T-helper 2 cell treated with Interferon-gamma antibody and Interleukin-4, amounts not matched to agents 100 ng/mL and 5 ng/mL, for 36 hours (primary cell): ENCODE measurements around the gene ABCC8. TPM values are rescaled to one million over a fixed set of nuclear protein-coding genes. Genes with fewer than 3 reads are reported as not detected.

Experiments
- intact Hi-C: fragments of 100-400 bp; cut with micrococcal nuclease; formaldehyde crosslinking; loops from one replicate; pipeline ENCODE4 v1.15.1; 2023
- total RNA-seq: library from RNA; stranded (reverse); gene quantifications from 2 replicates; pipeline ENCODE4 v1.2.3, GENCODE V29; 2022

The ABCC8 gene
- total RNA-seq, 1 donor from 2014 or later, result 0.50 TPM

DNA sequence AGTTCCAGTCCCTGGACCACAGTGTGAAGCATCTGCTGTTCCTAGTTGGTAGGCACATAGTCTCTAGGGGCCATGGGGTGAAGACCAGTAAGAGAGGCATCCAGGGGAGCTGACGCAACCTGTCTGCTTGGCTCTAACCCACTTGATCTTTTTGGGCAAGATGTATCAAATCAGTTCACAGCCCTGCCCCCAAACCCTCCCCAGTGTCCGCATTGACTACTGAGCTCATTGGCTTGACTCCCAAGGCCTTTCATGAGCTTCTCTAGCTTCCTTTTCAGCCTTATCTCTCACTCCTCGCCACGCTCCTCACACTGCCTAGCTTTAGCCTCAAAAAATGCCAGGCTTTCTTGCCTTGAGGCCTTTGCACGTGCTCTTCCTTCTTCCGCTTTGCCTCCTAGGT is 29.7 kb upstream of the ABCC8 start:
- intact Hi-C loops, result loop anchor here (10.0 kb wide), 1 partner anchor 432 kb away; the partner anchor contains the start of gene RPS13

DNA sequence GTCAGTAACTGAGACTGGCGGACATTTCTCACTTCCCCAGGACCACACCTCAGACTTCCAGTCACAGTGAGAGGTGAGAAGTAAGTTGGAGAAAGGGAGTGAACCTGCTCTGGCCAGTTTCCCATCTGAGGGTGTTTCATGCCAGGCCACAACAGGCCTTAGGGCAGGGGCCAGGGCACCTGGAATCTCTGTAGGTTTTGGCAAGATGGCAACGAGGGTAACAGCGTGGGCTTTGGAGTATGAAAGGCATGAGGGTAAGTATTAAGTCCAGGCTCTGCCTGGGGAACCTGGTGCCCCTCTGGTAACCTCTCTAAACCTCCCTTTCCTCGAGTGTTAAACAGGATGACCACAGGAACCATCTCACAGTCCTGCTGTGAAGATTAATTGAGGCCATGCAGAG is 28.5 kb upstream of the ABCC8 start:
- intact Hi-C loops, result loop anchor here (10.0 kb wide), 1 partner anchor 430 kb away; the partner anchor contains the start of gene RPS13

DNA sequence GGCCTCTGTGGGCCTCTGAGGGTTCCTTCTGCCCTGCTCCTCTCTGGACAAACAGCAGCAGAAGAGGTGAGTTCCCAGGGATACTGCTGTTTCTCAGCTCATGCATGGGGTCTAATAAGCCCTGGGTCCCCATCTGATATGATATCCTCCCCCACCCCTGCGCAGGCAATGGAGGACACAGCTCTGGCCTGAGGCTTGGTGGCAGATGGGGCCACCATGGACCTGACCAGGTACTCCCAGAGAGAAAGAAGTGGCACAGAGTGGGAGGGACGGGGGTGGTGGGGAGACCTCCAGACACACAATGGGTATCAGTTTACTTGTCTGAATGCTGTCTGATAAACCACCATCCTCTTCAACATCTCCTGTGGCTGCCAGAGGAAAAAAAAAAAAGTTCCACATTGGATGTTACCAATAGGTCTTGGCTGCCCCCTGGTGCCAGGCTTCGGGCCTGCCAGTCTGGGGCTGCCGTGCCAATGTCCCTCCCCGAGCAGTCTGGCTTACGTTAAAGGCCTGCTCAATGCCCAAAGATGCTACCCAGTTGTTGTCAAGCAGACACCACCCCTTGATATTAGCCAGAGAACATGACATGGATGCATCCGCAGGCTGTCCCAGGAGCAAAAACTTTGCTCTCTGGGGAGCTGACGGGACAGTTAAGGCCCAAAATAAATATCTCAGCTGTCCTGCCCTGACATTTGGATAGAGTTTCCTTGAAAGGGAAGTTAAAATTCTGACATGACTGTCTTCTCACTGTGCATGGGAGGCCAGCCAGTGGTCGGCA is 27.9 kb upstream of the ABCC8 start:
- intact Hi-C loops, result loop anchor here (1.0 to 10.0 kb wide), 4 partner anchors 120 to 430 kb away; partner anchors contain the start of gene RPS13

DNA sequence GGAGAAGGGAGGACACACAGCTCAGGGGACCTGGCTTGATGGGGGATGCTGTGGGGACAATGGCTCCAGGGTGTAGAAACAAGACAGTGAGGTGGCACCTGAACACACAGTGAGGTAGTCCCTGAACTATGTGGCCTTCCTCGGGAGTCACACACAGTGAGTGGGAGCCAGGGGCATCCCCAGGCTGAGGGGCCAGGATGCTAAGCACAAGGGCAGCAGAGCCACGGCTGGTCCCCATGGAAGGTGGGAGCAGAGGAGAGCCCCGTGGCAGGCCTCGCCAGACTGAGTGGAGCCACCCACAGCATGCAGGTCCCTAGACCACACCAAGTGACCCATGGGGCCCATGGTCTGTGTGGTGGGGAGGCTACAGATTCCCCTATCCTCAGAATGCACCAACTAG is 26.0 kb upstream of the ABCC8 start:
- intact Hi-C loops, result loop anchor here (10.0 kb wide), 1 partner anchor 428 kb away; the partner anchor contains the start of gene RPS13

DNA sequence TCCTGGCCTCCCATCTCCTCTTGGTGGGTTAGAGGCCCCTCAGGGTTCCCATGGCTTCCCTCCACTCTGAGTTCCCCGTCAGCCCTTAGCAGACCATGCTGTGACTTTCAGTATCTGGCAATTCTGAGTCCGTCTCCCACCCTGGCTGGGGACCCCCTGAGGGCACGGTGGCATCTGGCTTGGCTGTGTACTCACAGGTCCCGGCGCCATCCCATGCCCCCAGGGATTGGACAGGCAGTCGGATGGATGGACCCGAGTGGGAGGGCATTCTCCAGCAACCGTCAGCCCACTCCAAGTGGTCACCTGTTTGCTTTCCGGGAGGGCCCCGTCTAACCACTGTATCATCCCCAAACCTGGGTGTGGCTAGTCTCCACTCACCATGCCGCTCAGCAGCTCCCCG is 24.0 kb upstream of the ABCC8 start:
- intact Hi-C loops, result loop anchor here (10.0 kb wide), 1 partner anchor 426 kb away; the partner anchor contains the start of gene RPS13

DNA sequence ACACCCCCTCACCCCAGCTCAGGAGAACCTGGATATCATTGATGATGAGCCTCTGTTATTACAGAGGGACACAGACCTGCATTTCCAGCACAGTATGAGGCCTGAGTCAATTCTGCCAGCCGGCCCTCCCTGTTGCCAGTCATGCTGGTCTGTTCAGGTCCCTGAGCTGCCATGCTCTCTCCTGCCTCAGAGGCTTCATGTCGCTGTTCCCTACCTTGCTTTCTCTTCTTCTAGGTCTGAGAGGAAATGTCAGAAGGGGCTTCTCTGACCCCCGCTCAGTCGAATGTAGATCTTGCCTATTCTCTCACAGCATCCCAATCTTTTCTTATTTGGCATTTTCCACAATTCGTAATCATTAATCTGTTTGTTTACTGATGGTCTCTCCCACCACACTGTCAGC is 21.8 kb upstream of the ABCC8 start:
- intact Hi-C loops, result no loop called here

DNA sequence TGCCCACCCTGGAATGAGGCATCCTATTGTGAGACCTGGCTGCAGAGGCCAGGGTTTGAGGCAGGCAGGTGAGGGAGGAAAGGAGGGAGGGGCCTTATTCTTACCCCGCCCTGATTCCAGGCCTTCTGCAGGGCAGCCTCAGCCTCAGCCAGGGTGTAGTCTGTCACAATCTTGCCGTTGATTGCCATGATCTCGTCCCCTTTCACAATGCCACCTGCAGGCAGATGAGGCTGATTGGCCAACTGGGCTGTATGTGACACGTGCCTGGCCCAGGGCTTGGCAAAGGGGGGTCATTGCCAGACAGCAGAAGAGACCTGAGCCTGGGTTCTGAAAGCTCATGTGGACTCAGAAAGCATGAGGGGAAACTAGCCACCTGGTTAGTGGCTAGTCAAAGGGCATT is 21.4 kb upstream of the ABCC8 start:
- intact Hi-C loops, result no loop called here

DNA sequence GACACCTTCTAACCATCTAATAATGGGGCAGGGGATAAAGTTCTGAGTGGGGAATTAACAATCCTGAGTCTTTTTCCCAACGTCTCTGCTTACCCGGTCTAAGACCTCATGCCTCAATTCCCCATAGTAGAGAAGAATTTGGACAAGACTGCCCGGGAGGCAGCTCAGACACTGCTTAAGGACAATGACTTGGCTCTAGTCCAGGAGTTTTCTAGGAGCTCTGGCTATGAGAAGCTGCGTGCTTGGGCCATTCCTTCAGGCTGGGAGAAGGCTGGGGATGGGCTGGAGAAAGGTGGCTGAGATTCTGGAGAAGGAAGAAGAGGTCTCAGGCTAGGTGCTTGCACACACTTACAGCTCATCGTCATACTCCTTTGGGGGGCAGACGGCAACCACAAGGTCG is 19.8 kb upstream of the ABCC8 start:
- intact Hi-C loops, result no loop called here

DNA sequence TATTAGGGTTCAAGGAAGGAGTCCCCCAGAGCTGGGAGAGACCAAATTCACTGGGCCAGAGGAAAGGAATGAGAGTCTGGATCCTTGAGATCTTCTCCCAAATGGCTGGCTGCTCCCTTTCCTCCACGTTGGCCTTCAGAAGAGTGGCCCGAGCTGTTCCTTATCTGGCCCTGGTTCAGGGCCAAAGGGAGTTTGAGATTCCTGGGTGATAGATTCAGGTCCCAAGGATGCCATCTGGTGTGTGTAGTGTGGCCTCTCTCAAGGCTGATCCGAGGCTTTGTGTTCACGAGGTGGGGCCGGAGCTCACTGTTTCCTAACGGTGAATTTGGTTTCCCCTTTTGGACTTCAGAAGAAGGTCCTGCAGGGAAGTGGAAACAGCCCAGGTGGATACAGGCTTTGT is 17.4 kb upstream of the ABCC8 start:
- intact Hi-C loops, result no loop called here

DNA sequence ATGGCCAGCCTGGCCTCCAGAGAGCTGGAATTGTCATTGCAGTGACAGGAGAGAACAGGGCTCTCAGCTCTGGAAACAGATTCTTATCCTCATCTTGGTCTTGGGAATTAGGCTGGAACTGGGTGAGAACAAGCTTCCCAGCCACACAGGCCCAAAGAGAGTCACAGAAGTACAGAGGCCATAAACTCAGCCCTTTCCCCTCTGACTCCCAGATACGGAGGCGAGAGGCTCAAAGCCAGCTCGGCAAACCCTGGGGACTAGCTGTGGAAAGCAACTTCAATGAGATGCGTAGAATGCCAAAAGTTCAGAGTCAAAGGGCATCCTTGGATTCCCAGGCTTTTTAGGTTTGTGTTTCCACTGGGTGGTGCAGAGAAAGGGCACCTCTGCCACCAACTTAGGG is 14.3 kb upstream of the ABCC8 start:
- intact Hi-C loops, result no loop called here

DNA sequence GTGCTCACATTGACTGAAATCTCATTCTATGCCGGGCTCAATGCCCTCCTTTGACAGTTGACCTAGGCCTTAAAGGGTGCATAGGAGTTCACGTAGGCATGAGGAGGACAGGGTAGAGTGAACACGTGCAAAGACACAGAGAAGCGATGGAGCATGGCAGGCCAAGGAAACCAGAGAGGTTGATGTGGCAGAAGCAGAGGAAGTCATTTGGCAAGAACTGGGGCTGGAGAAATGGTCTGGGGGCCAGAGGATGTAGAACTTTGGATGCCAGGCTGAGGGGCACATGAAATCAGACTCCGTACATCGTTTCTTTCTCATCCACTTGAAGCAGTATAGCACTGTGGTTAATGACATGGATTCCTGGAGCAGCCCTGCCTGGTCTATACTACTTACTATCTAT is 13.6 kb upstream of the ABCC8 start:
- intact Hi-C loops, result no loop called here

DNA sequence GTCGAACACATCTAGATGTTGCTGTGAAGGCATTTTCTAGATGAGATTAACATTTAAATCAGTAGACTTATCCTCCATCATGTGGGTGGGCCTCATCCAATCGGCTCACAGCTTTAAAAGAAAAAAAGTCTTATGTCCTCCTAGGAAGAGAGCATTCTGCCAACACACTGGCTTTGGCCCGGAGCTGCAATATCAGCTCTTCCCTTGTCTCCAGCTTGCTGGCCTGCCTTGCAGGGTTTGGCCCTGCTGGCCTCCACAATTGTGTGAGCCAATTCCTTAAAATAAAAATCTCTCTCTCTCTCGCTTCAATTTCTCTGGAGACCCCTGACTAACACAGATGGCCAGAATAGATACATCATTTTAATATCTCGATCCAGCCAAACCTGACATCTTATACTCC is 13.1 kb upstream of the ABCC8 start:
- intact Hi-C loops, result no loop called here

DNA sequence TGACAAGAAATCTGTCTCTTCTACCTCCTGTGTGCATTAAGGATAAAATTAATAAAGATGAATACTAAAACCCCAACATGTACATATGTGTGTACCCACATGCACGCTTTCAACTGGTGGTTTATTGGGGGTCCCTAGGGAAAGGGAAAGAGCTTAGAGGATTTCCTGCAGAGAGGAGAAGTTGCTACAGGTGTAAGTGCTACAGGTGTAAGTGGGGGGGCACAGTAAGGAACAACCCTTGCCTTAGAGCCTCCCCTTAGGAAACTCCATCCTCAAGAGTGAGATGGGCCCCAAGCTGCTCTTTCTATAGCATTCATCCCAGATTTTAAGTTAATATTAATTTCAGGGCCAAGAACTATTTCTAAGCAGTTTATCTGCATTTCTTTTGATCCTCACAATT is 11.9 kb upstream of the ABCC8 start:
- intact Hi-C loops, result no loop called here

DNA sequence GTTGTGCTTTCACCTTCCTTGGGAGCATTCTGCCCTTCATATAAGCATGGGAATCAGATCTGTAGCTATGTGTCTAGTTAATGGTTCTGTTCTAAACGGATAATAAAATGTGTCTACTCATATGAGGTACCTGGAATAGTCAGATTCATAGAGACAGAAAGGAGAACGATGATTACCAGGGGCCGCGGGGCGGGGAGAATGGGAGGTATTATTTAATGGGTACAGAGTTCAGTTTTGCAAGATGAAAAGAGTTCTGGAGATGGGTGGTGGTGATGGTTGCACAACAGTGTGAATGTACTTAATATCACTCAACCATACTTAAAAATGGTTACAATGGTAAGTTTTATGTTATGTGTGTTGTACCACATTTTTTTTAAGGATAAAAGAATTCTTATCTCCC is 10.0 kb upstream of the ABCC8 start:
- intact Hi-C loops, result no loop called here

DNA sequence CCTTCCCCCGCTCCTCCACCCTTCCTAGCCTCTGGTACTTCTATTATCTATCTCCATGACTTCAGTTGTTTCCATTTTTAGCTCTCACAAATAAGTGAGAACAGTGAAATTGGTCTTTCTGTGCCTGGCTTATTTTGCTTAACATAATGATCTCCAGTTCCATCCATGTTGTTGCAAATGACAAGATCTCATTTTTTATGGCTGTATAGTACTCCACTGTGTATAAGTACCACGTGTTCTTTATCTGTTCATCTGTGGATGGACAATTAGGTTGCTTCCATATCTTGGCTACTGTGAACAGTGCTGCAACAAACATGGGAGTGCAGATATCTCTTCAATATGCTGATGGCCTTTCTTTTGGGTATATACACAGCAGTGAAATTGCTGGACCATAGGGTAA is 6.9 kb upstream of the ABCC8 start:
- intact Hi-C loops, result no loop called here

DNA sequence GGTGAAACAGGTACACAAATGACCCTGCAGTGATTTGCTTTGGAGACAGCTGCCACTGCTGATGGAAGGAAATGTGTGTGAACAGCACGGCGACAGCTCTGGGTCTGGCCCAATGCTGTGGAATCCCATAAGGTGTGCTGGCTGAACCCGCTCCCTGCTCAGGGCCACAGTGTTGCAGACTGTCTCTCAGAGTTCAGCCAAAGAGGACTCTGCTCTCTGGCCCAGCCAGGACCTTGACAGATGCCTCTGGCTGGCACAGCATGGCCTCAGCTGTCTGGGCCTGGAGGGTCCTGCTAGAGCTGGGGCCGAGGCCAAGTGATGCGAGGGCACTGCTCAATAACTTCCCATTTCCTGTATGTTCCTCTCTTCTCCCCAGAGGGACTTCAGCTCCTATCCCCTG is 5.3 kb upstream of the ABCC8 start:
- intact Hi-C loops, result no loop called here

DNA sequence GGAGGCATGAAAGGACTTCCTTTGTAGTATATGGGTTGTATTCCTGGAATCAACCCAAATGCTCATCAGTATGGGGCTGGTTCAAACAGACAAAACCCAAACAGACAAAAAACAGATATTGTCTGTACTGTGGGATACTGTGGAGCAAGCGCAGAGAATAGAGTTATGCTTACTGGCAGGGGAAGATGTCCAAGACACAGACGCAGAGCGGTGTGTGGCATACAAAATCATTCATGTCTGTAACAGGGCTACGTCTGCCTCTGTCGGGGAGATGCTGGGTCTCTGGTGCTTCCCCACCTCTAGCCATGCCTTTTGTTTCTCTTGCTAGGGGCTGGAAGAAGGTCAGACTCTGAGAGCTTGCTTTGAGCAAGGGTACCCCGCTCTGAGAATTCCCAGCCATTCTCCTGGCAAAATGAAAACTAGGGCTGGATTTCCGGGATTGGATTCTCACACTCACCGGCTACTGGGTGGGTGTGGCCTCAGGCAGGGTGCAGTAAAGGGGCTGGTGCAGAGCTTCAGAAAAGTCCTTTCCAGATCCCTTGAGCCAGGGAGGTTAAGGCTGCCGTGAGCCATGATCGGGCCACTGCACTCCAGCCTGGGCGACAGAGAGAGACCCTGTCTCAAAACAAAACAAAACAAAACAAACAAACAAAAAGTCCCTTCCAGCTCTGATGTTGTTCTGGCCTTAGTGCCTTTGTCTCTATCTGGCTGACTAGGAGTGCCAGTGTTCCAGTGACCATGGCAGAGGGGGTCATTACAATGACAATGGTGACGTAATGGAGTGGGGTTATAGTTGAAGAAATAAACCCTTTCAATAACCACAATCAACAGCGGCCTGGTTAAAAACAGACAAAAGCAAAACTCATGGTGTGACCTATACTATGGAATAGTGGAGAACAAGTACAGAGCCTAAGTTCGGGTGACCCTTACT is 2.9 kb upstream of the ABCC8 start:
- intact Hi-C loops, result no loop called here

DNA sequence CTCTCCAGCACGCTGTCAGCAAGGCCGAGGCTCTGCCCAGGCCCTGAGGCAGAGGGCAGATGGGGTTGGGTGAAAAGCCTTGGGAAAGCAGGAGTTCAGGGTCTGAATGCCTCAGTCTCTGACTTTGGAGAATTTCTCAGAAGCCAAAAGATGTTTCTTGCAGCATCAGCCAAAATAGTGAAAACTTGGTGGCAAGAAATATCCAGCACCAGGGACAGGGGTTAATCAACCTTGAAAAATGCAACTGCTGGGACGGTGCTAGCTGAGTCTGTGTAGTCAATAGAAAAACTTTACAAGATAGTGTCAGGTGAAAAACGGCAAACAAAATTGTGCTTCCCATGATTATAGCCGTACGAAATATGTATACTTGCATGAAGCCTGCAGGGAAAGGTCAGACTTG is 1.4 kb upstream of the ABCC8 start:
- intact Hi-C loops, result no loop called here

DNA sequence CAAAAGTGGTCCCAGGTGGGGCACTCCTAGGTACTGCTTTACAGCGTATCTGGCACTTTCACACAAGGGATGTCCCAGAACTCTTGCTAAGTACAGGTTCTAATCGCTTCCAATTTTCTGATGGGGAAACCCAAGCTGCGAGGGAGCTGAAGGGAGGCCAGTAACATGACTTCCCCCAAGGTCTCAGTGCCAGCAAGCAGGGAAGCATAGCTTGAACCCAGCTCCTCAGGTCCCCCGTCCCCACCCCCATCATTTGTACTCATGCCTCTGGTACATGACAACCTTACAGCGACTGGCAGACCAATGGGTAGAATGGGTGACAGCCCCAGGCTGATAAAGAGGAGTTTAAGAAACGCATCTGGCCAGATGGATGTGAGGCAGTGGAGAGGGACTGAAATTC is 716 bp upstream of the ABCC8 start:
- intact Hi-C loops, result no loop called here

DNA sequence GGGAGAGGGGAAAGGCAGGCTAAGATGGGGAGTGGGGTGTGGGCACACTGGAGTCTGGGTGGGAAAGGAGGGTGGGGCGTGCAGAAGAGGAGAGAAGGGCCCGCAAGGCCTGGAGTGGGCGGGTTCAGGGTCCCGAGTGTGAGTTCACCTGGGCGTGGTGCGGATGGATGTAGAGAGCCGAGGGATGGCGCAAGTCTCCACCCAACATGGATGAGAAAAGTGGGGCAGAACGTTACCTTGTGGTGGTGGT is 364 bp upstream of the ABCC8 start:
- intact Hi-C loops, result no loop called here

DNA sequence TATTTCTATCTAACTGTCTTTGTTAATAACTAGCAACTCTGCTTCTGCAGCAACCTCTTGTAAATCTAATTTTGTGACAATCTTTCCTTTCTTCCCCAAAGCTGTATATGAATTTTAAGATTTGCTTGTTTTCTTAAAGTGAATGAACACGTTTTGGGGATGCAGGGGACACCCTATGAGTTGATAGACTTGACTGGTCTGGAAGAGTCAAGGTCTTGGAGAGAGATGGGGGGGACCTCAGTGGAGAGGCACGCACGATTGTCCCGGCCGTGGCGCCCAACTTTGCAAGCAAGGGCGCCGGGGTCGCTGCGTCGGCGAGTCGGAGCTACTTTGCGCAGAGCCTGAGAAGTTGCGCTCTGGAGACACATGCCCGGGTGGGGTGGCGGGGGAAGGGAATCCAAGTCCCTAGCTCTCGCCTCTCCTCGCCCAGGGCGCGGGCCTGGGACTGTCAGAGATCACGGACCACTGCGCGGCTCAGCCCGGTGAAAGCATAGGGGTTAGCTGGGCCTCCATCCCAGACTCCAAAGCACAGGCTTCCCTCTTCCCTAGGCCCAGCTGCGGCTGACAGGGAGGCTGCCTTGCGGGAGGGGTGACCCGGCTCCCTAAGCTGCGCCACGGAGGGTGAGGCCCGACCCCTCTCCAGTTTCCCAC is 854 bp downstream of the ABCC8 start:
- intact Hi-C loops, result no loop called here
